Lower lobe of right lung (tissue), 2 donors: ENCODE data around the gene WDR5. TPM values are rescaled to one million over a fixed set of nuclear protein-coding genes. Genes with fewer than 3 reads are reported as not detected.

ENCODE experiments used
- ATAC-seq, 2 donors: fragments of 200-7000 bp; cut with Tn5 transposase; one replicate each; pipeline ENCODE4 v1.9.1; 2020 to 2022; ENCODE audit warnings: mild to moderate bottlenecking in 2 of 2, moderate library complexity in 2 of 2
- DNase-seq: peaks from one replicate; pipeline ENCODE4 v3.0.0-alpha.2; 2020
- H3K27ac ChIP-seq: fragments of 200-600 bp; one replicate; pipeline ENCODE4 v1.8.0; 2022
- H3K27me3 ChIP-seq: fragments of 200-600 bp; one replicate; pipeline ENCODE4 v1.8.0; 2022; ENCODE audit warnings: low read depth
- H3K36me3 ChIP-seq: fragments of 200-600 bp; one replicate; pipeline ENCODE4 v1.8.0; 2022; ENCODE audit warnings: mild to moderate bottlenecking
- H3K4me1 ChIP-seq: fragments of 200-600 bp; one replicate; pipeline ENCODE4 v1.8.0; 2022
- H3K4me3 ChIP-seq: fragments of 200-600 bp; one replicate; pipeline ENCODE4 v1.8.0; 2022; ENCODE audit warnings: mild to moderate bottlenecking
- H3K9me3 ChIP-seq: fragments of 200-600 bp; one replicate; pipeline ENCODE4 v1.8.0; 2022
- intact Hi-C: fragments of 100-400 bp; cut with DNase I; formaldehyde crosslinking; loops from one replicate; pipeline ENCODE4 v1.11.0; 2022
- total RNA-seq: library from RNA; stranded (reverse); fragmentation: NEBNext Ultra II Directional; extraction: Animal tissue kit (Norgen Biotek cat#: 25700); gene quantifications from one replicate; pipeline ENCODE4 v1.2.1, GENCODE V29; 2021
- TF ChIP-seq, protein P1 (sequence below): fragments of 200-600 bp; IDR thresholded peaks from one replicate; pipeline ENCODE4 v1.8.0; 2022; ENCODE audit warnings: antibody characterized with exemption, mild to moderate bottlenecking
- donor health status: DM: no; HTN: yes; CAD: no; lungs with severe emphysema.

WDR5 gene
- total RNA-seq, 1 donor from 2014 or later, result 22.6 TPM

DNA sequence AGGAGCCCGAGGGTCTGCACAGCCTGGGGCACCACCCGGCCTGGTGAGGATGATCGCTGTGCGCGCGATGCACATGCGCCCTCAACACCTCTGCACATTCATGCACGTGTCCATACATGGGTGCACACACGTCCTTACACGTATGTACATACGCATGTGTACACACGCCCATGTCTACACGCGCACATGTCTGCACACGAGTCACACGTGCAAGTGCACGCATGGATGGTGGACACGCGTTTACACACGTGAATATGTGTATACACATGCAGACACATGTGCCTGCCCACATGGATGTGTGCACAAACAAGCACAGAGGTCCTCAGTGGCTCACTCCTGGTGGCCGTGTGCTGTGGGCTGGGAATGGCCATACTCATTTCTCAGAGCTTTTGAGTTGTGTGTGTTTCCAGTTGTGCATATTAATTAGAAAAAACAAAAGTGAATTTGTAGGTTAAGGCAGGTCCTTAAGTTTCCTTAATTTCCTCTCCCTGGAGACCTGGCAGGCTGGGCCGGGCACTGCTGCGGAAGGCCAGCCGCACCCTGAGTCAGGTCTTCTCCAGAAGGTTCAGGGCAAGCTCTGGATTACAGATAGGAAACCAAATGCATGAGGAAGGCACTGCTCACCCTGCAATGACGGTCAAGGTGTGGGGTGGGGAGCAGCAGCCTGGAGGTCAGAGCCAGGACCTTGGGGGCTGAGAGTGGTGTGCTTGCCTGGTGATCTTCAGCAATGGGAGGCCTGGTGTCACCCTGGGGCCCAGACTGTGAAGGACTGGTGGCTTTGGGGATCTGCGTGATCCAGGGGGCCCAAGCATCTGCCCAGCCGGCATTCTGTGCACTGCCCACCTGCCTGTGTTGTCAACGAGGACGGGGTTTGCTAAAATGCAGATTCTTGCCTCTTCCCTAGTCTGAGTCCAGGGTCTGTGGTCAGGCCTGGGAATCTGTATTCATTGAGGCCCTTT lies 29.8 kb downstream of the WDR5 start:
- Histone ChIP-seq H3K4me1 (peaks cover 18% of the 10 kb centered on the region), H3K36me3 (no peaks in the 10 kb centered on the region), H3K27me3 (no peaks in the 10 kb centered on the region), H3K27ac (no peak overlapping the region), H3K4me3 (no peak overlapping the region), H3K9me3 (no peaks in the 10 kb centered on the region)
- no peak for ATAC-seq
- TF ChIP-seq, protein P1, sequence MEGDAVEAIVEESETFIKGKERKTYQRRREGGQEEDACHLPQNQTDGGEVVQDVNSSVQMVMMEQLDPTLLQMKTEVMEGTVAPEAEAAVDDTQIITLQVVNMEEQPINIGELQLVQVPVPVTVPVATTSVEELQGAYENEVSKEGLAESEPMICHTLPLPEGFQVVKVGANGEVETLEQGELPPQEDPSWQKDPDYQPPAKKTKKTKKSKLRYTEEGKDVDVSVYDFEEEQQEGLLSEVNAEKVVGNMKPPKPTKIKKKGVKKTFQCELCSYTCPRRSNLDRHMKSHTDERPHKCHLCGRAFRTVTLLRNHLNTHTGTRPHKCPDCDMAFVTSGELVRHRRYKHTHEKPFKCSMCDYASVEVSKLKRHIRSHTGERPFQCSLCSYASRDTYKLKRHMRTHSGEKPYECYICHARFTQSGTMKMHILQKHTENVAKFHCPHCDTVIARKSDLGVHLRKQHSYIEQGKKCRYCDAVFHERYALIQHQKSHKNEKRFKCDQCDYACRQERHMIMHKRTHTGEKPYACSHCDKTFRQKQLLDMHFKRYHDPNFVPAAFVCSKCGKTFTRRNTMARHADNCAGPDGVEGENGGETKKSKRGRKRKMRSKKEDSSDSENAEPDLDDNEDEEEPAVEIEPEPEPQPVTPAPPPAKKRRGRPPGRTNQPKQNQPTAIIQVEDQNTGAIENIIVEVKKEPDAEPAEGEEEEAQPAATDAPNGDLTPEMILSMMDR, result no peak
- DNase-seq, result peak; percentile 67
- intact Hi-C loops, result no loop called here

GRCh38 chr9:134166374-134166773 lies 30.5 kb downstream of the WDR5 start:
- Histone ChIP-seq H3K27me3 (no peaks in the 10 kb centered on the region), H3K4me3 (no peak overlapping the region), H3K9me3 (no peaks in the 10 kb centered on the region), H3K27ac (no peak overlapping the region), H3K4me1 (peaks cover 18% of the 10 kb centered on the region), H3K36me3 (no peaks in the 10 kb centered on the region)
- DNase-seq (no peak), ATAC-seq (no peak)
- intact Hi-C loops, result no loop called here
- TF ChIP-seq, protein P1, result no peak

- TF ChIP-seq, protein P1, result no peak
- DNase-seq (no peak), ATAC-seq (no peak)
- H3K36me3 ChIP-seq, result no peaks in the 10 kb centered on the region
- peaks cover 16% of the 10 kb centered on the region for H3K4me1 ChIP-seq
- no peak overlapping the region for H3K27ac ChIP-seq
- H3K9me3 ChIP-seq, result no peaks in the 10 kb centered on the region
- intact Hi-C loops, result no loop called here
- H3K27me3 ChIP-seq, result no peaks in the 10 kb centered on the region
- no peak overlapping the region for H3K4me3 ChIP-seq
Observed at GRCh38 chr9:134167530-134167931, 31.6 kb downstream of the WDR5 start.

GRCh38 chr9:134168757-134169550 lies 33.1 kb downstream of the WDR5 start:
- no peaks in the 10 kb centered on the region for H3K27me3 ChIP-seq
- no peaks in the 10 kb centered on the region for H3K9me3 ChIP-seq
- intact Hi-C loops, result no loop called here
- ATAC-seq, result no peak
- no peak overlapping the region for H3K27ac ChIP-seq
- no peak for DNase-seq
- H3K4me1 ChIP-seq, result peaks cover 5% of the 10 kb centered on the region
- no peaks in the 10 kb centered on the region for H3K36me3 ChIP-seq
- H3K4me3 ChIP-seq, result no peak overlapping the region
- TF ChIP-seq, protein P1, result no peak

DNA sequence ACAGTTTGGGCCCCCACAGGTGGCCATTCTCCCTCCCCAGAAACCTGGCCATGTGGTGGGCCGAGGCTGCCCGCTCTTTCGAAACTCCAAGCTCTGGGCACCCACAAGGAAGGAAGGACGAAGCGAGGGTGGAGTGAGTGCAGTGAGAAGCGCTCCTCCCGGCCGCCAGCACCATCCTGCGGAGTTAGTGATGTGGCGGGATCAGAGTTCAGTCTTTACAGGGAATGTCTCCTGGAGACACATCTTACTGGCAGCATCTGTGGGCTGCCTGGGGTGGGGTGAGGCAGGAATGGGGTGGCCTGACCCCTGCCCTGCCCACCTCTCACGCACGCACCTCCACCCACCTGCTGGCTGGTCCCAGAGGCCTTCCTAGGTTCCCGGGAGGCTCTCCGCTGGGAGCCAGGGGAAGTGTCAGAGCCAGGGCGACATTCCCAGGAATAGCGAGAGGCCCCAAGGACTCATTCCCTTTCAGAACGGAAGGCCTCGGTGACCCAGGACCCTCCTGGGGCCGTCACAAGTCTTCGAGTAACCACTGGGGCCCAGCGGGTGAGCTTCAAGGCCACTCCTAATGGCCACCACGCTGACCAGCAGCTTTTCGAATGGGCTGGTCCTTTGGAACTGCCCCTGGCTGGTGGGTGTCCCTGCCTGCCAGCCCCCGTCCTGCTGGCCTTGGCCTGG lies 34.0 kb downstream of the WDR5 start:
- H3K36me3 ChIP-seq, result no peaks in the 10 kb centered on the region
- no peaks in the 10 kb centered on the region for H3K27me3 ChIP-seq
- ATAC-seq, result no peak
- H3K9me3 ChIP-seq, result no peaks in the 10 kb centered on the region
- intact Hi-C loops, result loop anchor here (5.0 kb wide), 1 partner anchor 277 kb away; no protein-coding TSS in a partner anchor
- H3K27ac ChIP-seq, result no peak overlapping the region
- no peak for DNase-seq
- TF ChIP-seq, protein P1, result no peak
- H3K4me3 ChIP-seq, result no peak overlapping the region
- peaks cover 12% of the 10 kb centered on the region for H3K4me1 ChIP-seq
